ENCODE measurements around the gene TRIM41.
"Not testable (repeated sequence)": the region's sequence is repeated elsewhere in the genome, so short reads cannot be mapped to it uniquely, and the experiment has no call there.

TRIM41 gene

GRCh38 chr5:181193656-181194055, 29.4 kb upstream of the TRIM41 start:
- no peak for DNase-seq (ENCODE audit: low read depth)

GRCh38 chr5:181194489-181195248, 28.4 kb upstream of the TRIM41 start:
- no peak for DNase-seq (ENCODE audit: low read depth)

- DNase-seq (ENCODE audit: low read depth): no peak
These were observed 27.8 kb upstream of the TRIM41 start for GRCh38 chr5:181195249-181195761.

- DNase-seq (ENCODE audit: low read depth): no peak
These were observed 25.6 kb upstream of the TRIM41 start for GRCh38 chr5:181197326-181197951.

- no peak for DNase-seq (ENCODE audit: low read depth)
These were observed 24.9 kb upstream of the TRIM41 start for GRCh38 chr5:181198106-181198685.

- no peak for DNase-seq (ENCODE audit: low read depth)
These were observed 24.1 kb upstream of the TRIM41 start for GRCh38 chr5:181198905-181199519.

GRCh38 chr5:181199881-181200638, 23.0 kb upstream of the TRIM41 start:
- no peak for DNase-seq (ENCODE audit: low read depth)

- DNase-seq (ENCODE audit: low read depth): no peak
These were observed 22.3 kb upstream of the TRIM41 start for GRCh38 chr5:181200816-181201215.

- DNase-seq (ENCODE audit: low read depth): no peak
These were observed 19.9 kb upstream of the TRIM41 start for GRCh38 chr5:181203093-181203711.

GRCh38 chr5:181203777-181204112, 19.3 kb upstream of the TRIM41 start:
- no peak for DNase-seq (ENCODE audit: low read depth)

- no peak for DNase-seq (ENCODE audit: low read depth)
These were observed 18.8 kb upstream of the TRIM41 start for GRCh38 chr5:181204113-181204825.

GRCh38 chr5:181204826-181205760, 18.0 kb upstream of the TRIM41 start, which contains the start of gene TRIM7:
Gene TRIM7, minus strand, starts transcription at chr5:181205196. Its CDS starts 86 bp downstream, at chr5:181205110.
- no peak for DNase-seq (ENCODE audit: low read depth)

- DNase-seq (ENCODE audit: low read depth): no peak
These were observed 17.1 kb upstream of the TRIM41 start for GRCh38 chr5:181205761-181206649.

- peak; percentile 79 for DNase-seq (ENCODE audit: low read depth)
These were observed 15.7 kb upstream of the TRIM41 start for GRCh38 chr5:181207214-181207959.

- DNase-seq (ENCODE audit: low read depth): no peak
These were observed 15.2 kb upstream of the TRIM41 start for GRCh38 chr5:181207960-181208253.

GRCh38 chr5:181209006-181209405, 14.1 kb upstream of the TRIM41 start:
- DNase-seq (ENCODE audit: low read depth): not testable (repeated sequence)

GRCh38 chr5:181210148-181210547, 12.9 kb upstream of the TRIM41 start:
- not testable (repeated sequence) for DNase-seq (ENCODE audit: low read depth)

- DNase-seq (ENCODE audit: low read depth): not testable (repeated sequence)
These were observed 12.4 kb upstream of the TRIM41 start for GRCh38 chr5:181210698-181211097.

Measured in stromal cell of bone marrow (primary cell).